GM18520 (cell line): ENCODE measurements around the gene CDK2AP2.

Experiments used
- ATAC-seq: cut with Tn5 transposase; IDR thresholded peaks from one replicate; pipeline ENCODE4 v1.9.1; 2021; ENCODE audit not compliant: unreplicated experiment

CDK2AP2 gene

DNA sequence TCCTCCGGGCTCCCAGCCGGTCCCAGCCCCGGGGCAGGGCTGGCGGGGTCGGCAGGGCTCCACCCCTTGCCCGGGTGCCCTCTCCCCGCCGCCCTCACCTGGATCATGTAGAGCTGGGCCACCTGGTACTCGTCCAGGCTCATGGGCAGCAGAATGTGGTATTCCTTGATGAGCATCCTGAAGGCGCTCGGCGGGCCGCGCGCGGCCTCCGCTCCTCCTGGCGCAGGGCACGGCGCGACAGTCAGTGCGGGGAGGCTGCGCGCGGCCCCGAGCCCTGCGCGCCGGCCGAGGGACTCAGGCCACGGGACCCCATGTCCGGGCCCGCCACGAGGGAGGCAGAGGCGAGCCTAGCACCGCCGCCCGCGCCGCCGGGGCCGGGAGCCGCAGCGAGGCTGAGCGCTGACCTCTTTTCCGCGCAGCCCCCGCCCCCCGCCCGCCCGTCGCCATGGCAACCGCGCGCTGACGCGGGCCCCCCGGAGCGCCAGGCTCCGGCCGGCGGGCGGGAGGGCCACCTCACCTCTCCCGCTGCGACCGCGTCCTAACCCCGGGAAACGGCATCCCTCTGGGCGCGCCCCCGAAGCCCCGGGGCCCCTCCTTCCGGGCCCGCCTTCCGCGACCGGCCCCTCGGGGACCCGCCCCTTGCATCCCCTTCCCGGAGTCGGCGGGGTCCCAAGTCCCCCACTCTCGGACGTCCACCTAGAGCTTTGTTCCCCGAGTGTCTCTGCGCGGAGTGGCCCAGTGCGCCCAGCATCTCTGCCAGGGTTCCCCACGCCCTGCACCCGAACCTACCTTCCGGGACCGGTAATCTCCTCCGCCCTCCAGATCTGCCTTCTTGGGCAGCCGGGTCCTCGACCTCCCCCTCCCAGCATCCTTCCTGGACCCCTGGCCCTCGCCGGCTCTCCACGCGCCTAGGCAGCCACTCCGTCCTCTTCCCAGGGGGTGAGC lies 3.7 kb downstream of the CDK2AP2 start:
- ATAC-seq, result no peak

DNA sequence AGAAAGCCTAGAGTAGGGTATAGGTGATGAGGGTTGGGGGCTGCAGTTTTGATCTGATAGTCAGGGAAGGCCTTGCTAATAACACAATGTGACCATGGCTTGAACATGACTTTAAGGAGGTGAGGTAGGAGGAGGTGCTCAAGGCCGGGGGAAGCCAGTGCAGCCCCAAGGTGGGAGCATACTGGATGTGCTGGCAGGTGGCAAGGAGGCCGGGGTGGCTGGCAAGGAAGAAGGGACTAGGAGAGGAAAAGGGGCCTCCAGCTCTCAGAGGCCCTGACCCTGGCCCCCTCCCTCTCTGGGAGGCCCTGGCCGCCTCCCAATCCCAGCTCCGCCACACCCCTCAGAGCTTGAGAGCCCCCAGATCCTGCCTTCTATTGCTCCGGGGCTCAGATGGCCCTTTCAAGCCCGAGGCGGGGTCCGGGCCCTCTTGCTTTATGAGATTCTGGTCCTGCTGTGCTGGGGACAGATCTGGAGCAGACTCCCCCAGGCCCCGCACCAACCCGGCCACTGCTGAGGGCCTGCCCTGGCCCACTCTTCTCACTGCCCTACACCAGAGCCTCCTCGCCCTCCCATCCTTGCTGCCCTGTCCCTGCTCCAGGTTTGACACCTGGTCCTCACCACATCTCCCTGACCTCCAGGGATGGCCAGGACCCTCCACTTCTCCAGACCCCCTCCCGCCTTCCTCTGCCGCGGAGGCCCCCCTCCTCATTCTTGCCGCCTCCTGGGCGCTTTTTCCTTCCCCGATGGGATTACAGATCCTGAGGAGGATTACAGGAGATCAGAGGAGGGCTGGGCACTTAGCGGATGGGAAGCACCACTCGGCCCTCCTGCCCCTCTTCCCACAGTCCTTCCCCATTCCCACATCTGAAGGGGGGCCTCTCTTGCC lies 4.6 kb downstream of the CDK2AP2 start:
- no peak for ATAC-seq

DNA sequence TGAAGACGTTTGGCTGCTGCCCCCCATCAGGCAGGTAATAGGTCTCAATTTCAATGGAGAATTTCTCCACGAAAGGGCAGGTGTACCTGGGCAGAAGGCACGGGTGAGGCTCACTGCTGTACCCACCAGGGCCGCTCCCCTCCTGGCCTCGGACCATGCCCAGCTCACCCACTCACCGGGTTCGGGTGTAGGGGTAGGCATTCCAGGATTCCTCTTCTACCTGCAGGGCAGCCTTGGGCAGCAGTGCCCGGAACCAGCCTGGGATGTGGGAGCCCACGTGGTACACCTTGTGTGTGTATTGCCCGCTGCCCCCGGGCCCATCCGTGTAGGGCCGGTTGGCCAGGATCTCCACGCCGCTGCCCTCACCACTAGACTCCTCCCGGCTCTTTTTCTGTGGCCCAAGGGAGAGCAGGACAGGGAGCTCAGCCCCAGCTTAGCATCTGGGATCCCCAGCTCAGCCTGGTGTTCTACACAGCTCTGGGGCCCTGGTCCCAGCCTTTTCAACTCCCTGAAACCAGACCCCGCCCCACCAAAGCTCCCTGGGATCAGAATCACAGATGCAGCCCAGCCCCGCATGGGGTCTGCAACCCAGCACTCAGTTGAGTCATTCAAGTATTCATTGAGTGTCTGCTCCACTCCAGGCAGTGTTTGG lies 5.5 kb downstream of the CDK2AP2 start:
- ATAC-seq, result no peak

DNA sequence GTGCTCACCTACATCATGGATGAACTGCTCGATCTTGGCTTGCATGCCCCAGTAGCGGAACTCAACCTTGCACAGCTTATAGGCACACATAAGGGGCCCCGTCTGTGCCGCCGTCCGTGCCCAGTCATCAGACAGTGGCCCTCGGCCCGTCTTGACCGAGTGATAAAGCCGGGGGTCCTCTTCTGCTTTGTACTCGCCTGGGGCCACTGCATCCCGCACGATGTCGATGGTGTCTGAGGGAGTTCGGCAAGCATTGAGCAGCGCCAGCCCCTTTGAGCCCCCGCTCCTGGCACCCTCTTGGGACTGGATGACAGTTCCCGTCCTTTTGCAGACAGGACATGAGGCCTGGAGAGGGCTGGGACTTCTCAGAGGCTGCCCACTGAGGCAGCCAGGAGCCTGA lies 6.1 kb downstream of the CDK2AP2 start:
- no peak for ATAC-seq

DNA sequence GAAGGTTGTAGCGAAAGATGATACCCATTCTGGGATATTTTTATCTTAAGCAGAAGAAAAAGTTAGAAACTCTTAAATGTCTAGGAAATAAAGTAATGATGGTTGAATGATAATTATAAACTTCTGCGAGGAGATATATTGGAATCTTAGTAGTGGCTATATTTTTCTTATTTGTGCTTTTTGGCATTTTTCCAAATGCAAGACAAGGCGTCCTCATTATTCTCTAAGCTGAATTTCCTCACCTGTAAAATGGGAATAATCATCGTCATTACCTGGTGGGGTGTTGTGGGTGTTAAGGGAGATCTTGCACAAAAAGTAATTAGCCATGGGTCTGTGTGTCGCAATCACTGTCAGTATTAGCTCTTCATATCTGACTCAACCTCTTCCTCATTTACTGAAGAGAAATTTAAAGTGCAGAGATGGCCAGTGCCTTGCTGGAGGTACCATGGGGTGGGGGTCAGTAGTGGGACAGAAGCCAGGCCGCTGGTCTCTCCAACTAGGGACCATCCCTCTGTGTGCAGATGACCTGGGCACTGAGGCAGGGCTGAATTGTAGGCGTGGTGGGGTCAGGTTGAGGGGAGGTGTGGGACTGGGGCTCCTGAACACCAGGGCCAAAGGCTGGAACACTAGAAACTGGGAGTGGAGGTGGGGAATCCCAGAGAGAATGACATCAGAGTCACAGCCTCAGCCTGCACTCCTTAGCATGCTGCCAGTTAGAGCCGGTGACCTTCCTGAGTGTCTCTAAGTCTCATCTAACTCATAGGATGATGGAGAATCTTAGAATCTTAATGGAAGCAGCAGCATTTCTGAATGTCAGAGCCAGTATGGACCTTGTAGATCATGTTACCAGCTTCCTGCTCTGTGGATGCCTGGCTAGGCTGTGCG lies 6.9 kb downstream of the CDK2AP2 start:
- ATAC-seq, result no peak

DNA sequence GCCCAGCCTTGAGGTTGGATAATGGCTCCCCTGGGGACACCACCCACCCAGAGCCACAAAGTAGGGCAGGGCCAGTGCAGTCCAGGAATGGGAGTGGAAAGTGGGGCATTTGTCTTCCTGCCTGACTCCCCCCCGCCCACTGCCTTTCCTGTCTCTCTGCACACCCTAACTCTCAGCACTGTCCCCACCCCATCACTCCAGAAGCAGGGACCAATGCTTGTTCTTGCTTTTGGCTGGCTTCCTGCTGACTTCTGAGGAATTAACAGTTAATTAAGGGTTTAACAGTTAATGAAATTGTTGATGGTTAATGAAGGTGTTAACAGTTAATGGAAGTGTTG lies 7.5 kb downstream of the CDK2AP2 start:
- ATAC-seq, result no peak

DNA sequence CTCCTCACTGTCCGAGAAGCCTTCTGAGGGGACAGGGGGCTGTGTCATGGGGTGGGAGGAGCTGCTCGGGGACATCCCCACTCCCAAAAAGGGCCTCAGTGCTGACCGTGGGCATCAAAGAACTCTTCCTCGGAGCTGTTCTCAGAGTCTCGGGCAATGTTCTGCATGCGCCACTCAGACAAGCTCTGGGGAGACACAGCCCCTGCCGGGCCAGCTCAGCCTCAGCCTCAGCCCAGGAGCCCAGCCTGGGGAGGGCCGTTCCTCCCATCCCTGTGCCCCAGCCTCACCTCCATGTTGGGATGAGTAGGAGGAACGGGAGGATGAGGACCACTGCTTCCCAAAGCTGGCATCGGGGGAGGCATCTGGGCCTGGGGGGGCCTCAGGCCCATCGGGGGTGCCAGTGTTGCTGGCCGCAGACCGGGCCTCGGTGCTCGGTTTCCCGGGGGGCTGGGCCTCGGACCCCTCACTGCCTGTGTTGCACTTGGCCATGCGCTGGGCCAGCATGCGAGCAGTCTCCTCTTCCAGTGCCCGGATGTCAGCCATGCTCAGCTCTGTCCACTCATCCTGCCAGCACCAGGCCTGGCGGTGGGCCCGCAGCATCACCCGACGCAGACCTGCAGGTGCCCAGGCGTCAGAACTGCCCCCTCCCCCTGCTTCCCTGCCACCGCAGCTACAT lies 8.0 kb downstream of the CDK2AP2 start:
- ATAC-seq, result no peak

DNA sequence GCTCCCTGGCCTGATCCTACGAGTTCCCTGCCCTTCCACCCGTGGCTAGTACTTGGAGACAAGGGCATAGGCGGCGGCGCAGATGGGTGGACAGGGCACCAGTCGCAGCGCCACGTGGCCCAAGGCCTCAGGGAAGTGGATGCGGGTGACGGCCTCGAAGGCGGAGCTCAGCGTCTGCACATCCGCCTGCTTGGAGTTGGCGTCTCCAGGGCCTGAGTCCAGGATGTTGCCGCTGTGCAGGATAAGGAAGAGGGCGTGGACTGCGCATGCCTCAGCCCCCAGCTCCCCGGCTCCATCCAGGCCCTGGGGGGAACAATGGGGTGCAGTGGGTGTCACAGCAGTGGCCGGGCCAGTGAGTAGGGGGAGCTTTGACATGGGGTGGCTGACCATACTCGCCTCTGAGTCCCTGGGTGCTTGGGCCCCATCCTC lies 9.4 kb downstream of the CDK2AP2 start:
- no peak for ATAC-seq

DNA sequence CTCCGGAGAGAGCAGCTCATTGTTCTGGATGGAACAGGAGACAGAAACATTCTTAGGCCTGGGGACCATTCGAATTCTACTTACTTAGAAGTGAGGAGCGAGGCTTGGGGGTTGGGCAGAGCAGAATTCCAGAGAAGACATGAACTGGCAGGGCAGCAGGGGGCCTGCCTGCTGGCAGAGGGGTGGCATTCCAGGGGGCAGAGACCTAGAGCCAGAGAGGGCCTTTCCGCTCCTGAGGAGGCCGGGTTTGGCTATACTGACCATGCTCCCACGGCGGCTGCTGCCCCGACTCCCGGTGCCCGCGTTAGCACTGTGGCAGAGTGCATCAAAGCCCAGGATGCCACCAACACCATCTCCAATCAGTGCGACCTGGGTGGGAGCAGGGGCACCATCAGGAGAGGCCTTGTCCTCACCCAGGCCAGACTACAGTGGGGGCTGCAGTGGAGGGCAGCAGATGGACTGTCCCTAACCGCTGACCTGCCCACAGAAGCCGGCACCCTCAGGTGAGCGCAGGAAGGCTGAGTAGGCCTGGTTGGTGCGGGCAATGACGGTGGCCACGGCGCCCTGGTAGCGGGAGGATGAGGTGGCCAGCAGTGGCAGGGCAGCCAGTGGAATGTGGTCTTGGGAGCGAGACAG lies 10.2 kb downstream of the CDK2AP2 start:
- ATAC-seq, result no peak

DNA sequence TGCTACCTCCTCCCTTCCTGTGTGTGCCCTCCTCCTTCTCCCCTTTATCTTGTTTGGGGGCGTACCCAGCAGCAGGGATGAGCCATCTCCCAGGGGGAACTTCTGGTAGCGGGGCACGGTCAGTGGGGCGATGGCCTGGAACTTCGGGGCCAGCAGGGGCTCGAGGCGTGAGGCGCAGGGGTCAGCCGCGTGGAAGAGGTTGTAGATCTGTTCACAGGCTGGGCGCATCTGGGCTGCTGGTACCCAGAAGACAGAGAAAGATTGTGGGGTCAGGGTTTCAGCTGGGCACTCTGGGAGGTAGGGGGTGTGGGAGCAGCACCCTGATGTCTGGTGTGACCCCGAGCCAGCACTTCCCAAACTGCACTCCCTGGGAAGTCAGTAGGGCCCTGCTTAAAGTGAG lies 11.8 kb downstream of the CDK2AP2 start:
- ATAC-seq, result no peak

DNA sequence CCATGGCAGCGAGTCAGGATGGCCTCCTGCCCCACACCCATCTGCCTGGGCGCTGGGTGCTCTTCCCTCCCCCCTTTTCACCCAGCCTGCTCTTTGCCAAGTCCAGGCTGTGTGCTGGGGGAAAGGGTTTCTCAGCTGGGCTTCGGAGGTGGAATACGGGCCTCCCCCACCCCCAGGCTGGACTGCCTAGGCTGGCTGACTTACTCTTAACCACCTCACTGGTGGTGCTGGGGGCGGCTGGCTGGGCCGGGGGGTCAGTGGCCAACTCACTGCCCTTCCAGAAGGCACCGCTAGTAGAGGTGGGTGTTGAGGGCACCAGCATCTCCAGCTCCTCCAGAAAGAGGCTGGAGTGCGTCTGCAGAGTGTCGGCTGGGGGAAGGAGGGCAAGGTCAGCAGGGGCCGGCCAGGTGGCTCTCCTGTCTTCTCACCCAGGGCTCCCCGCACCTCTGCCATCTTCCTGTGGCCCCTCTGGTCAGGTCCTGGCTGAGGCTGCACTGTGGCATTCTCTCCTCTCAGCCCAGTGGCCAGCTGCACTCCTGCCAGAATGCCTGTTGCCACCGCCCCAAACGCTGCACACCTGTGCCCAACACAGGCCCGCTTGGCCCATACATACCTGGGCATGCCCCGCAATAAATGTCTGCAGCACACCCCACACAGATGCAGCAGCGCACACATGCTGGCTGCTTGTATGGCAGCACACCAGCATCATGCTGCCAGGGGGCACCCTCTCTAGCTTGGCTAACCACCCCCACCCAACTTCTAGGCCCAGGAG lies 12.5 kb downstream of the CDK2AP2 start:
- ATAC-seq, result no peak

DNA sequence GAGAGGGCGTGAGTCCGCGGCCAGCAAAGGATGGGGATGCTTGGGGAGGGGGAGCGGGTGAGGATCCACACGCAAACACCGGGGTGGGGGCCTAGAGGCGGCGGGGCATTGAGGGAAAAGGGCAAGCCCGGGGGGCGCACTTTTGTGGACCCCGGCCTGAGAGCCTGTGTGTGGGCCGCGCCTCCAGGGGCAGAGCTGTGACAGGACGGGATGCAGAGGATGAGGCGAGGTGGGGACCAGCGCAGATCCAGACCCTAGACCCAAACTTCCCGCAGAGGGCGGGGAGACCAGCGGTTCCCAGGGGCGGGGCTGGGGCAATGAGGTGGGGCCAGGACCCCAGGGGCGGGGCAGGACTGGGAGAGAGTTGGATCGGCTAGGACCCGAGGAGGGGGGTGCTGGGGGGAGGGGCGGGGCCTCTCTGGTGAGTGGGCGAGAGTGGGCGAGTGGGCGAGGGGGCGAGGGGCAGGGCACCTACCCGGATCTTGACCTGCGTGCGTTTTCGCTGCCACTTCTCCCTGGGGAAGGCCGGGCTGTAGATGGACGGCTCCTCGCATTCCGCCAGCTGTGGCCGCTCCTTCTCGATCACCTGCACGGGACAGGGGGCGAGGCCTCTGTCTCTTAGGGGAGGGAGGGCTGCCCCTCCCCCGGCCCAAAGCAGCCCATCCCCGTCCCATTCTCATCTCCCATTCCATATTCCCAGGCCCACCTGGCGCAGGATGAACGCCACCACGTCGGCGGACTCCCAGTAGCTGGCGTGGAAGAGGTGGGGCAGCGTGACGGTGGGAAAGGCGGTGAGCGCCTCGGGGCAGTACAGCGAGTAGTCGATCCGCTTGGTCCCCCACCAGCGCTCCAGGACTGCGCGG lies 13.4 kb downstream of the CDK2AP2 start:
- no peak for ATAC-seq

DNA sequence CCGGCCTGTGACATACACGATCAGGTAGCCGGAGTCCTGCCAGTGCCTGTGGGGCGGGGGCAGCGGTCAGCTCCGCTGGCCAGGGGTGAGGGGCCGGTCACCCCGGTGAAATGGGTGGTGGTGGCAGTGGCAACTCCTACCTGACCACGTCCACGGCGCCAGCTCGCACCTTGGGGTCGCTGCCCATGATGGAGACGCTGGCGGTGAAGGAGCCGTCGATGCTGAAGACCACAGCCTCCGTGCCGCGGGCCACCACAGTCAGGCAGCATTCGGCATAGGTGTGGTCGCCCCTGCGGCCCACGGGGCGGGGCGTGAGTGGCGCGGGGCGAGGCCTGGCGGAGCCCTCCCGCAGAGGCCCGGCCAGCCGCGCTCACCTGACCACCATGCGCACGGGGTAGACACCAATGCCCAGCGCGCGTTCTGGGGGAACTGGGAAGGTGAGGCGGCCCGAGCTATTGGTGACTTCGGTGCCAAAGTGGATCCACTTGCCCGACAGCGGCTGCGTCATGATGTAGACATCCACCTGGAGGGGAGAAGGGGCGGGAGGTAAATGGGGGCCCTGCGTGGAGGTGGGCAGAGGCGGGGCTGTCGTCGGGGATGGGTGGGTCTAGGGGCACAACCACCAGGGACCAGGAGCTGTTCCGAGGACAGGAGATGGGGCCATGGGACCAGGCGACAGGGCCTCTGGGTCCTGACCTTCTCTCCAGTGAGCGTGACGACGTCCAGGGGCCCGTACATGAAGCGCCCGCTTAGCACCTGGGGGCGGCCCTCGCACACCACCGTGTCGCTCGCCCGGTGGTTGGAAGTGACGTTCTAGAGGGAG lies 14.2 kb downstream of the CDK2AP2 start:
- no peak for ATAC-seq

DNA sequence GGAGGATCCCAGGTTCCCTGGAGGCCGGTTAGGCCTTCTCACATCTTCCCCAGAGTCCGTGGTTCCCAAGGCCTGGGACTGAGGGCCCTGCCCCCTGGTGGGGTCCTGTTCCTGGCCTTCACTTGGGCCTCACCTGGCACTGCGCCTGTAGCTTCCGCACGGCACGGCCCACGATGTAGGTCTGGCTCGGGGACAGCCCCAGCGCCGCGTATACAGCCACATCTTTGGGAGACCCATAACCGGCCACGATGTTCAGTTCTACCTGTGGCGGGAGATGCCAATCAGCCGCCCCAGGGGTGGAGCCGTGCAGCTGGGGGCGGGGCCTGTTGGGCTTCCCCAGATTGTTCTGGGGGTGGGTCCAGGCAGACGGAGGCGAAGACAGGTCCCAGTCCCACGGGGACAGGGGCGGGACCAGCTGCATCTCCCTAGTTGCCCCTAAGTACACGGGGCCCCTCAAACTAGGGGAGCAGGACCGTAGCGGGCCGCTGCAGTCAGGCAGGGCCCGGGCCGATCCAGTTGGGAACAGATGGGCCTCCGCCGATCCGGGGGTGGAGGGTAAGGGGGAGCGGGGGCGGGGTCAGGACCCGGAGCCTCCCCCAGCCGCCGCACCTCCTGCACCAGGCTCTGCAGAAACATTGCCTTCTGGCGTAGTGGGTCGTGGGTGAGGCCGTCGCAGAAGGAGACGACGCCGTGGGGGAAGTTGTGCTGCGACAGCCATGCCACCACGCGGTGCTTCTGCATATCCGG lies 15.0 kb downstream of the CDK2AP2 start:
- no peak for ATAC-seq

DNA sequence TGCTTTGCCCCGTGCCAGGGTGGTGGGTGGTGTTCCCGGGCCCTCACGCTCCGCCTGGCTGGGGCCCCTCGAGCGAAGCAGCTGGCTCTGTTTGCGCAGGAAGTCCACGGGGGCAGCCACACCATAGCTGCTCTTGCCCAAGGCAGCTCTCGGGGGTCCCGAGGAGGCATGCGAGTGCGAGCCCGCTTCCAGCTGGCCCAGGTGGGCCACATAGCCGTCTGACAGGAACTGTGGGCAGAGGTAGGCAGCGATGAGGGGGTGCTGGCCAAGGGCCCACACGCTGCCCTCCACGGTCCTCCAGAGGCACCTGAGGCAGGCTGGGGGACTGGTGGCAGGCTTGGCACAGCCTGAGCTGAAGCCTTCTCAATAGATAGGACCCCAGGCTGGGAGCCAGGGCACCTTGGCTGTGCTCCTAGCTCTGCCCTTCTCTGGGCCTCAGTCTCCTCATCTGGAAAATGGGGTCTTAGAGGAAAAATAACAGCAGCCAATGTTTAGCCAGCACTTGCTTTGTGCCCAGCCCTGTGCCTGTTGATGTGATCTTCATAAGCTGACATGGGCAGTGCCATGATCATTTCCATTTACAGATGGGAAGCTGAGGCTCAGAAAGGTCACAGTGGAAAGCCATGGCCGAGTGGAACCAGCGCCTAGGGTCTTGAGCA lies 15.8 kb downstream of the CDK2AP2 start:
- ATAC-seq, result no peak
